ENCODE measurements around the gene CREG1. TPM values are rescaled to one million over a fixed set of nuclear protein-coding genes. Genes with fewer than 3 reads are reported as not detected.

Gene CREG1
- total and polyA plus RNA-seq, 4 donors, result 86.8 to 123 (median 95.8) TPM

DNA sequence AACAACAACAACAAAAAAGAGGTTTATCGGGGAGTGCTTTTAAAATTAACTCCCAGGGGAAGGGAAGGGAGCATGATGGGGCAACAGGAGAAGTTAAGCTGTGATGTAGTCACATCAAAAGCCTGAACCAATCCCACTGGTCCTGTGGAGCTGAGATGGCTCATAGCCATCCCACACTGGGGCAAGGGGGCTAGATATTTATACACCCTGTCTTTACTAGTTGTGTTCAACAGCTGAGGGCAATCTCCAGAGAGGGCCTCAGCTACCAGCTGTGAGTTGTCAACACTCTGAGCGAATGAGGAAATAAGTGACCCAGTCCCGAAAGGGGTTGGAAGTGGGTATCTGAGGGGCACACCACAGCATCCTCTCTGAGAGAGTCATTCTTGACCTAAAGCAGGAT lies 31.0 kb upstream of the CREG1 start:
- DNase-seq (ENCODE audit: low spot score), result no peak
- WGBS, result 92% methylated on average over 3 of the region's 3 CpGs
- TF ChIP-seq FOXA2 (IDR thresholded peaks at IDR 0.05) (no peak), JUND (IDR thresholded peaks at IDR 0.05) (no peak), HNF4G (IDR thresholded peaks at IDR 0.05) (no peak), HNF4A (conservative IDR thresholded peaks at IDR 0.05) (no peak), FOXA1 (IDR thresholded peaks at IDR 0.05) (no peak), TAF1 (conservative IDR thresholded peaks at IDR 0.05) (no peak), NR2F2 (IDR thresholded peaks at IDR 0.05) (no peak), SP1 (IDR thresholded peaks at IDR 0.05) (no peak), GABPA (IDR thresholded peaks at IDR 0.05 in 1 of 2, conservative IDR thresholded peaks at IDR 0.05 in 1 of 2) (no peak), RAD21 (IDR thresholded peaks at IDR 0.05) (no peak)
- TF ChIP-seq, protein P1, sequence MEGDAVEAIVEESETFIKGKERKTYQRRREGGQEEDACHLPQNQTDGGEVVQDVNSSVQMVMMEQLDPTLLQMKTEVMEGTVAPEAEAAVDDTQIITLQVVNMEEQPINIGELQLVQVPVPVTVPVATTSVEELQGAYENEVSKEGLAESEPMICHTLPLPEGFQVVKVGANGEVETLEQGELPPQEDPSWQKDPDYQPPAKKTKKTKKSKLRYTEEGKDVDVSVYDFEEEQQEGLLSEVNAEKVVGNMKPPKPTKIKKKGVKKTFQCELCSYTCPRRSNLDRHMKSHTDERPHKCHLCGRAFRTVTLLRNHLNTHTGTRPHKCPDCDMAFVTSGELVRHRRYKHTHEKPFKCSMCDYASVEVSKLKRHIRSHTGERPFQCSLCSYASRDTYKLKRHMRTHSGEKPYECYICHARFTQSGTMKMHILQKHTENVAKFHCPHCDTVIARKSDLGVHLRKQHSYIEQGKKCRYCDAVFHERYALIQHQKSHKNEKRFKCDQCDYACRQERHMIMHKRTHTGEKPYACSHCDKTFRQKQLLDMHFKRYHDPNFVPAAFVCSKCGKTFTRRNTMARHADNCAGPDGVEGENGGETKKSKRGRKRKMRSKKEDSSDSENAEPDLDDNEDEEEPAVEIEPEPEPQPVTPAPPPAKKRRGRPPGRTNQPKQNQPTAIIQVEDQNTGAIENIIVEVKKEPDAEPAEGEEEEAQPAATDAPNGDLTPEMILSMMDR (IDR thresholded peaks at IDR 0.05; ENCODE audit: low read depth, low read length, missing input control), result no peak
- TF ChIP-seq, protein P2, sequence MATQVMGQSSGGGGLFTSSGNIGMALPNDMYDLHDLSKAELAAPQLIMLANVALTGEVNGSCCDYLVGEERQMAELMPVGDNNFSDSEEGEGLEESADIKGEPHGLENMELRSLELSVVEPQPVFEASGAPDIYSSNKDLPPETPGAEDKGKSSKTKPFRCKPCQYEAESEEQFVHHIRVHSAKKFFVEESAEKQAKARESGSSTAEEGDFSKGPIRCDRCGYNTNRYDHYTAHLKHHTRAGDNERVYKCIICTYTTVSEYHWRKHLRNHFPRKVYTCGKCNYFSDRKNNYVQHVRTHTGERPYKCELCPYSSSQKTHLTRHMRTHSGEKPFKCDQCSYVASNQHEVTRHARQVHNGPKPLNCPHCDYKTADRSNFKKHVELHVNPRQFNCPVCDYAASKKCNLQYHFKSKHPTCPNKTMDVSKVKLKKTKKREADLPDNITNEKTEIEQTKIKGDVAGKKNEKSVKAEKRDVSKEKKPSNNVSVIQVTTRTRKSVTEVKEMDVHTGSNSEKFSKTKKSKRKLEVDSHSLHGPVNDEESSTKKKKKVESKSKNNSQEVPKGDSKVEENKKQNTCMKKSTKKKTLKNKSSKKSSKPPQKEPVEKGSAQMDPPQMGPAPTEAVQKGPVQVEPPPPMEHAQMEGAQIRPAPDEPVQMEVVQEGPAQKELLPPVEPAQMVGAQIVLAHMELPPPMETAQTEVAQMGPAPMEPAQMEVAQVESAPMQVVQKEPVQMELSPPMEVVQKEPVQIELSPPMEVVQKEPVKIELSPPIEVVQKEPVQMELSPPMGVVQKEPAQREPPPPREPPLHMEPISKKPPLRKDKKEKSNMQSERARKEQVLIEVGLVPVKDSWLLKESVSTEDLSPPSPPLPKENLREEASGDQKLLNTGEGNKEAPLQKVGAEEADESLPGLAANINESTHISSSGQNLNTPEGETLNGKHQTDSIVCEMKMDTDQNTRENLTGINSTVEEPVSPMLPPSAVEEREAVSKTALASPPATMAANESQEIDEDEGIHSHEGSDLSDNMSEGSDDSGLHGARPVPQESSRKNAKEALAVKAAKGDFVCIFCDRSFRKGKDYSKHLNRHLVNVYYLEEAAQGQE (IDR thresholded peaks at IDR 0.05), result no peak
- TF ChIP-seq, protein P3, sequence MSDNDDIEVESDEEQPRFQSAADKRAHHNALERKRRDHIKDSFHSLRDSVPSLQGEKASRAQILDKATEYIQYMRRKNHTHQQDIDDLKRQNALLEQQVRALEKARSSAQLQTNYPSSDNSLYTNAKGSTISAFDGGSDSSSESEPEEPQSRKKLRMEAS (IDR thresholded peaks at IDR 0.05), result no peak
- TF ChIP-seq, protein P4, sequence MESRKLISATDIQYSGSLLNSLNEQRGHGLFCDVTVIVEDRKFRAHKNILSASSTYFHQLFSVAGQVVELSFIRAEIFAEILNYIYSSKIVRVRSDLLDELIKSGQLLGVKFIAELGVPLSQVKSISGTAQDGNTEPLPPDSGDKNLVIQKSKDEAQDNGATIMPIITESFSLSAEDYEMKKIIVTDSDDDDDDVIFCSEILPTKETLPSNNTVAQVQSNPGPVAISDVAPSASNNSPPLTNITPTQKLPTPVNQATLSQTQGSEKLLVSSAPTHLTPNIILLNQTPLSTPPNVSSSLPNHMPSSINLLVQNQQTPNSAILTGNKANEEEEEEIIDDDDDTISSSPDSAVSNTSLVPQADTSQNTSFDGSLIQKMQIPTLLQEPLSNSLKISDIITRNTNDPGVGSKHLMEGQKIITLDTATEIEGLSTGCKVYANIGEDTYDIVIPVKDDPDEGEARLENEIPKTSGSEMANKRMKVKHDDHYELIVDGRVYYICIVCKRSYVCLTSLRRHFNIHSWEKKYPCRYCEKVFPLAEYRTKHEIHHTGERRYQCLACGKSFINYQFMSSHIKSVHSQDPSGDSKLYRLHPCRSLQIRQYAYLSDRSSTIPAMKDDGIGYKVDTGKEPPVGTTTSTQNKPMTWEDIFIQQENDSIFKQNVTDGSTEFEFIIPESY (IDR thresholded peaks at IDR 0.05), result no peak
- H3K27me3 ChIP-seq (ENCODE audit: control insufficient read depth in 4 of 4, insufficient read depth in 4 of 4, low read length in 3 of 4), result no peaks in the 10 kb centered on the region
- H3K4me1 ChIP-seq (ENCODE audit: control insufficient read depth in 4 of 4, insufficient read depth in 4 of 4, low read length in 3 of 4), result no peaks in the 10 kb centered on the region
- no peak overlapping the region for H3K9ac ChIP-seq (ENCODE audit: low read depth in 1 of 2, low read length in 2 of 2)
- H3K4me3 ChIP-seq (ENCODE audit: low read depth in 1 of 3, low read length in 3 of 3), result no peak overlapping the region
- H3K9me3 ChIP-seq (ENCODE audit: control insufficient read depth in 4 of 4, low read length in 3 of 4), result no peaks in the 10 kb centered on the region
- H3K36me3 ChIP-seq (ENCODE audit: control insufficient read depth in 4 of 4, insufficient read depth in 3 of 4, low read depth in 1 of 4, low read length in 3 of 4), result no peaks in the 10 kb centered on the region
- H3K27ac ChIP-seq (ENCODE audit: low read depth in 1 of 2, low read length in 2 of 2), result no peak overlapping the region

DNA sequence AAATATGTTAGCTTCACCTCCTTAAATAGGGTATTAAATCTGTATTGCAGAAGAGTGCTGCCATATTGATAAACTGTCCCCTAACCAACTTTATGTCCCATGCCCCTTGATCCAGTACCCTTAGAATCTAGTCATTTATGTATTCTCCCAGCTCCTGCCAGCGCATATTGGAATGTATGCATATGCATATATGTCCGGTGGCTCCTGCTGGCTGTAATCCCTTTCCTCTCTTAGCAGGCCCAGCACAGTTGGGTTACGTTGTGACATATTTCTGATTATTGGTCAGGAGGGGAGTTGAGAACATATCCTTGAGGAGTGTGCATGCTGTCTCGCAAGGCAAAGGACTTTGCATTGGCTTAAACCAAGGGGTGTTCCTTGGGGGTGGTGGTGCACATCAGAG lies 29.2 kb upstream of the CREG1 start:
- Histone ChIP-seq H3K27me3 (ENCODE audit: control insufficient read depth in 4 of 4, insufficient read depth in 4 of 4, low read length in 3 of 4) (no peaks in the 10 kb centered on the region), H3K4me1 (ENCODE audit: control insufficient read depth in 4 of 4, insufficient read depth in 4 of 4, low read length in 3 of 4) (no peaks in the 10 kb centered on the region), H3K36me3 (ENCODE audit: control insufficient read depth in 4 of 4, insufficient read depth in 3 of 4, low read depth in 1 of 4, low read length in 3 of 4) (no peaks in the 10 kb centered on the region), H3K9me3 (ENCODE audit: control insufficient read depth in 4 of 4, low read length in 3 of 4) (no peaks in the 10 kb centered on the region), H3K9ac (ENCODE audit: low read depth in 1 of 2, low read length in 2 of 2) (no peak overlapping the region), H3K27ac (ENCODE audit: low read depth in 1 of 2, low read length in 2 of 2) (no peak overlapping the region), H3K4me3 (ENCODE audit: low read depth in 1 of 3, low read length in 3 of 3) (no peak overlapping the region)
- WGBS, result 98% methylated on average over 4 of the region's 4 CpGs
- TF ChIP-seq, protein P5, sequence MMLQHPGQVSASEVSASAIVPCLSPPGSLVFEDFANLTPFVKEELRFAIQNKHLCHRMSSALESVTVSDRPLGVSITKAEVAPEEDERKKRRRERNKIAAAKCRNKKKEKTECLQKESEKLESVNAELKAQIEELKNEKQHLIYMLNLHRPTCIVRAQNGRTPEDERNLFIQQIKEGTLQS (IDR thresholded peaks at IDR 0.05), result no peak
- TF ChIP-seq FOXA2 (IDR thresholded peaks at IDR 0.05) (no peak), HNF4G (IDR thresholded peaks at IDR 0.05) (no peak), NR2F2 (IDR thresholded peaks at IDR 0.05) (no peak), RXRA (IDR thresholded peaks at IDR 0.05) (no peak), SP1 (IDR thresholded peaks at IDR 0.05) (no peak), FOXA1 (IDR thresholded peaks at IDR 0.05) (no peak)
- TF ChIP-seq, protein P4 (IDR thresholded peaks at IDR 0.05), result no peak
- TF ChIP-seq, protein P1 (IDR thresholded peaks at IDR 0.05; ENCODE audit: low read depth, low read length, missing input control), result no peak
- TF ChIP-seq, protein P3 (IDR thresholded peaks at IDR 0.05), result no peak
- DNase-seq (ENCODE audit: low spot score), result no peak

Measured in liver (tissue), 9 donors.